ENCODE measurements around the gene PSMD1.

The PSMD1 gene

GRCh38 chr2:231193216-231193615 is 136.5 kb downstream of the PSMD1 start:
- Histone ChIP-seq H3K36me3 (ENCODE audit: control insufficient read depth in 2 of 2, insufficient read depth in 1 of 2, low read length in 2 of 2) (no peaks in the 10 kb centered on the region), H3K4me3 (ENCODE audit: low read depth, low read length) (no peak overlapping the region), H3K4me1 (ENCODE audit: control insufficient read depth, insufficient read depth, low read length) (no peaks in the 10 kb centered on the region), H3K27ac (ENCODE audit: extremely low read depth, low read depth, low read length) (no peak overlapping the region), H3K9me3 (ENCODE audit: control insufficient read depth, insufficient read depth, low read depth, low read length) (no peaks in the 10 kb centered on the region)
- POLR2A ChIA-PET, result no interaction called here
- no peak for TF ChIP-seq ZFP41 (tag by site-specific recombination; IDR thresholded peaks at IDR 0.05; ENCODE audit: borderline replicate concordance)
- TF ChIP-seq ZNF121 (tag by site-specific recombination; IDR thresholded peaks at IDR 0.05), result no peak
- TF ChIP-seq ZNF19 (tag by site-specific recombination; IDR thresholded peaks at IDR 0.05; ENCODE audit: low read depth), result no peak
- TF ChIP-seq, protein P1, sequence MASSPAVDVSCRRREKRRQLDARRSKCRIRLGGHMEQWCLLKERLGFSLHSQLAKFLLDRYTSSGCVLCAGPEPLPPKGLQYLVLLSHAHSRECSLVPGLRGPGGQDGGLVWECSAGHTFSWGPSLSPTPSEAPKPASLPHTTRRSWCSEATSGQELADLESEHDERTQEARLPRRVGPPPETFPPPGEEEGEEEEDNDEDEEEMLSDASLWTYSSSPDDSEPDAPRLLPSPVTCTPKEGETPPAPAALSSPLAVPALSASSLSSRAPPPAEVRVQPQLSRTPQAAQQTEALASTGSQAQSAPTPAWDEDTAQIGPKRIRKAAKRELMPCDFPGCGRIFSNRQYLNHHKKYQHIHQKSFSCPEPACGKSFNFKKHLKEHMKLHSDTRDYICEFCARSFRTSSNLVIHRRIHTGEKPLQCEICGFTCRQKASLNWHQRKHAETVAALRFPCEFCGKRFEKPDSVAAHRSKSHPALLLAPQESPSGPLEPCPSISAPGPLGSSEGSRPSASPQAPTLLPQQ (tag by site-specific recombination; IDR thresholded peaks at IDR 0.05), result no peak
- no peak for TF ChIP-seq TRIM28 (IDR thresholded peaks at IDR 0.05; ENCODE audit: borderline replicate concordance, low read length)
- no peak for TF ChIP-seq ZNF157 (tag by site-specific recombination; IDR thresholded peaks at IDR 0.05)
- TF ChIP-seq ZNF362 (tag by site-specific recombination; IDR thresholded peaks at IDR 0.05), result no peak
- TF ChIP-seq ZNF792 (tag by site-specific recombination; IDR thresholded peaks at IDR 0.05), result no peak
- TF ChIP-seq ZNF549 (tag by site-specific recombination; IDR thresholded peaks at IDR 0.05), result no peak
- TF ChIP-seq ZBTB20 (tag by site-specific recombination; IDR thresholded peaks at IDR 0.05), result no peak
- no peak for TF ChIP-seq KLF7 (tag by site-specific recombination; IDR thresholded peaks at IDR 0.05; ENCODE audit: borderline replicate concordance)
- no peak for TF ChIP-seq ZNF701 (tag by site-specific recombination; IDR thresholded peaks at IDR 0.05)
- TF ChIP-seq ZNF202 (tag by site-specific recombination; IDR thresholded peaks at IDR 0.05; ENCODE audit: borderline replicate concordance), result no peak
- no peak for TF ChIP-seq SP2 (tag by site-specific recombination; IDR thresholded peaks at IDR 0.05)
- no peak for TF ChIP-seq ZNF23 (tag by site-specific recombination; IDR thresholded peaks at IDR 0.05; ENCODE audit: borderline replicate concordance)
- TF ChIP-seq ZNF660 (tag by site-specific recombination; IDR thresholded peaks at IDR 0.05), result no peak
- TF ChIP-seq ZNF571 (tag by site-specific recombination; IDR thresholded peaks at IDR 0.05), result no peak
- no peak for TF ChIP-seq SETDB1 (IDR thresholded peaks at IDR 0.05; ENCODE audit: insufficient read length, low read length)
- CTCF ChIA-PET, result interaction anchor here (0.7 to 6.4 kb wide), 6 partner anchors 13 to 89 kb away, joined by 3 to 49 read pairs (median 4); no protein-coding TSS in a partner anchor

GRCh38 chr2:231196592-231196991 is 139.9 kb downstream of the PSMD1 start:
- Histone ChIP-seq H3K36me3 (ENCODE audit: control insufficient read depth in 2 of 2, insufficient read depth in 1 of 2, low read length in 2 of 2) (no peaks in the 10 kb centered on the region), H3K4me3 (ENCODE audit: low read depth, low read length) (no peak overlapping the region), H3K4me1 (ENCODE audit: control insufficient read depth, insufficient read depth, low read length) (no peaks in the 10 kb centered on the region), H3K9me3 (ENCODE audit: control insufficient read depth, insufficient read depth, low read depth, low read length) (no peaks in the 10 kb centered on the region), H3K27ac (ENCODE audit: extremely low read depth, low read depth, low read length) (no peak overlapping the region)
- CTCF ChIA-PET, result interaction anchor here (0.7 to 6.4 kb wide), 3 partner anchors 10 to 346 kb away, joined by 3 to 49 read pairs (median 3); no protein-coding TSS in a partner anchor
- POLR2A ChIA-PET, result no interaction called here
- TF ChIP-seq ZFP69B (tag by site-specific recombination; IDR thresholded peaks at IDR 0.05) (no peak), ZNF138 (tag by site-specific recombination; IDR thresholded peaks at IDR 0.05; ENCODE audit: borderline replicate concordance) (no peak), ZNF302 (tag by site-specific recombination; IDR thresholded peaks at IDR 0.05; ENCODE audit: low read depth) (no peak), ZNF292 (tag by site-specific recombination; IDR thresholded peaks at IDR 0.05; ENCODE audit: borderline replicate concordance, low read depth) (no peak), SCRT2 (tag by site-specific recombination; IDR thresholded peaks at IDR 0.05) (no peak), ZSCAN16 (tag by site-specific recombination; IDR thresholded peaks at IDR 0.05) (no peak), ZFP37 (tag by site-specific recombination; IDR thresholded peaks at IDR 0.05) (no peak)
- TF ChIP-seq, protein P2, sequence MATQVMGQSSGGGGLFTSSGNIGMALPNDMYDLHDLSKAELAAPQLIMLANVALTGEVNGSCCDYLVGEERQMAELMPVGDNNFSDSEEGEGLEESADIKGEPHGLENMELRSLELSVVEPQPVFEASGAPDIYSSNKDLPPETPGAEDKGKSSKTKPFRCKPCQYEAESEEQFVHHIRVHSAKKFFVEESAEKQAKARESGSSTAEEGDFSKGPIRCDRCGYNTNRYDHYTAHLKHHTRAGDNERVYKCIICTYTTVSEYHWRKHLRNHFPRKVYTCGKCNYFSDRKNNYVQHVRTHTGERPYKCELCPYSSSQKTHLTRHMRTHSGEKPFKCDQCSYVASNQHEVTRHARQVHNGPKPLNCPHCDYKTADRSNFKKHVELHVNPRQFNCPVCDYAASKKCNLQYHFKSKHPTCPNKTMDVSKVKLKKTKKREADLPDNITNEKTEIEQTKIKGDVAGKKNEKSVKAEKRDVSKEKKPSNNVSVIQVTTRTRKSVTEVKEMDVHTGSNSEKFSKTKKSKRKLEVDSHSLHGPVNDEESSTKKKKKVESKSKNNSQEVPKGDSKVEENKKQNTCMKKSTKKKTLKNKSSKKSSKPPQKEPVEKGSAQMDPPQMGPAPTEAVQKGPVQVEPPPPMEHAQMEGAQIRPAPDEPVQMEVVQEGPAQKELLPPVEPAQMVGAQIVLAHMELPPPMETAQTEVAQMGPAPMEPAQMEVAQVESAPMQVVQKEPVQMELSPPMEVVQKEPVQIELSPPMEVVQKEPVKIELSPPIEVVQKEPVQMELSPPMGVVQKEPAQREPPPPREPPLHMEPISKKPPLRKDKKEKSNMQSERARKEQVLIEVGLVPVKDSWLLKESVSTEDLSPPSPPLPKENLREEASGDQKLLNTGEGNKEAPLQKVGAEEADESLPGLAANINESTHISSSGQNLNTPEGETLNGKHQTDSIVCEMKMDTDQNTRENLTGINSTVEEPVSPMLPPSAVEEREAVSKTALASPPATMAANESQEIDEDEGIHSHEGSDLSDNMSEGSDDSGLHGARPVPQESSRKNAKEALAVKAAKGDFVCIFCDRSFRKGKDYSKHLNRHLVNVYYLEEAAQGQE (tag by site-specific recombination; IDR thresholded peaks at IDR 0.05), result no peak
- TF ChIP-seq, protein P3, sequence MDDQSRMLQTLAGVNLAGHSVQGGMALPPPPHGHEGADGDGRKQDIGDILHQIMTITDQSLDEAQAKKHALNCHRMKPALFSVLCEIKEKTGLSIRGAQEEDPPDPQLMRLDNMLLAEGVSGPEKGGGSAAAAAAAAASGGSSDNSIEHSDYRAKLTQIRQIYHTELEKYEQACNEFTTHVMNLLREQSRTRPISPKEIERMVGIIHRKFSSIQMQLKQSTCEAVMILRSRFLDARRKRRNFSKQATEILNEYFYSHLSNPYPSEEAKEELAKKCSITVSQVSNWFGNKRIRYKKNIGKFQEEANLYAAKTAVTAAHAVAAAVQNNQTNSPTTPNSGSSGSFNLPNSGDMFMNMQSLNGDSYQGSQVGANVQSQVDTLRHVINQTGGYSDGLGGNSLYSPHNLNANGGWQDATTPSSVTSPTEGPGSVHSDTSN (CRISPR knock-in tag; IDR thresholded peaks at IDR 0.05), result no peak
- TF ChIP-seq, protein P4, sequence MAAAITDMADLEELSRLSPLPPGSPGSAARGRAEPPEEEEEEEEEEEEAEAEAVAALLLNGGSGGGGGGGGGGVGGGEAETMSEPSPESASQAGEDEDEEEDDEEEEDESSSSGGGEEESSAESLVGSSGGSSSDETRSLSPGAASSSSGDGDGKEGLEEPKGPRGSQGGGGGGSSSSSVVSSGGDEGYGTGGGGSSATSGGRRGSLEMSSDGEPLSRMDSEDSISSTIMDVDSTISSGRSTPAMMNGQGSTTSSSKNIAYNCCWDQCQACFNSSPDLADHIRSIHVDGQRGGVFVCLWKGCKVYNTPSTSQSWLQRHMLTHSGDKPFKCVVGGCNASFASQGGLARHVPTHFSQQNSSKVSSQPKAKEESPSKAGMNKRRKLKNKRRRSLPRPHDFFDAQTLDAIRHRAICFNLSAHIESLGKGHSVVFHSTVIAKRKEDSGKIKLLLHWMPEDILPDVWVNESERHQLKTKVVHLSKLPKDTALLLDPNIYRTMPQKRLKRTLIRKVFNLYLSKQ (tag by site-specific recombination; IDR thresholded peaks at IDR 0.05; ENCODE audit: borderline replicate concordance), result no peak
